HG03439 (cell line): Measurements from ENCODE around the gene CHRNA10.
"Not testable (repeated sequence)": the region's sequence is repeated elsewhere in the genome, so short reads cannot be mapped to it uniquely, and the experiment has no call there.

Experiments
- ATAC-seq: cut with Tn5 transposase; IDR thresholded peaks from one replicate; pipeline ENCODE4 v1.9.1; 2021; ENCODE audit warnings: mild to moderate bottlenecking, moderate library complexity; ENCODE audit not compliant: unreplicated experiment

Gene CHRNA10

DNA sequence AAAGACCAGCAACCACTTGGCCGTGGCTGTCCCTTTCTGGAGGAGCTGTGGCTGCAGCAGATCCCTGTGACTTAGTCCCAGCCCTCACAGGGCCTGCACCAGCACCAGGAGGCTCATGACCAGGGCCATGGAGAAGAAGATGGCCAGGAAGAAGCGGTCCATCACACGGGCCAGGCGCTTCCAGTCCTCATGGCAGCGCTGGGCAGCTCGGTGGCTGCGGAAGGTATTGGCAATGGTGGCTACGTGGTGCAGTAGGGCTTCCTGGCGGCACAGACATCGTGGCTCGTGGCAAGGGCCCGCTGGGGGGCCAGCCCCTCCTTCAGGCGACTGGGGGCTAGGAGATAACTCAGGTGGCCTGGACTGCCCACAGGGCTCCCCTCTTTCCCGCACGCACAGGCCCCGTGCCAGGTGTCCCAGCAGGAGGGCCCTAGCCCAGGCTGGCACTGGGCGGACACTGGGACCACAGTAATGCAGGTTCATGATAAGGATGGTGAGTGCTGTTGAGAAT lies 5.1 kb downstream of the CHRNA10 start:
- ATAC-seq, result no peak

DNA sequence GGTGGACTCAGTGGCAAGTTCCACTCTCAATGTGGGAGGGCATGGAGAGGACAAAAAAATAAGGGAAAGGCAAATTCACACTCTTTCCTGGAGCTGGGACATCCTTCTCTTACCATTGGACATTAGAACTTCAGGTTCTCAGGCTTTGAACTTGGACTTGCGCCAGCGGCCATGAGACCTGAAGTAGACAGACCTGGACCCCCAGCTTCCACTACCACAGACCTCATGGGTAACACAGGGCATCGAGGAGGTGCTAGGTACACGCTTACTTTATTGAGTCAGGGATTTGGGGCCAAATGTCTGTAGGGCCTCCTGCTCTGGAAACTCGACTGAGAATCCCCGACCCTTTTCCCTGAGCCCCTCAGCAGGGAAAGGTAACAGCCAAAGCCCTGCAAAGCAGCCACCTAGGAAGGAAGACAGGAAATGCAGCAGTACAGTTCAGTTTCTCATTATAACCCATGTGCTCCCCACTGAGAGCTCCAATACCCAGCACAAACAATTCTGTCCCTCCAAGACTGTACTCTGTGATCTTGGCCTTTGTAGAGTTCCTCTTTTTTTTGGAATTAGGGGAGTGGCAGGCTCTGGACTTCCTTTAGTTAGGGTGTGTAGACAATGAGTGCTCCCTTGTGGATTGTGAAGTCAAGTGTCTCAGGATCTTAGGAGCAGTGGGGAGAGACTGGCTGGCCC lies 5.7 kb downstream of the CHRNA10 start:
- ATAC-seq, result no peak

- no peak for ATAC-seq
These were observed 7.1 kb downstream of the CHRNA10 start for GRCh38 chr11:3664032-3664630.

DNA sequence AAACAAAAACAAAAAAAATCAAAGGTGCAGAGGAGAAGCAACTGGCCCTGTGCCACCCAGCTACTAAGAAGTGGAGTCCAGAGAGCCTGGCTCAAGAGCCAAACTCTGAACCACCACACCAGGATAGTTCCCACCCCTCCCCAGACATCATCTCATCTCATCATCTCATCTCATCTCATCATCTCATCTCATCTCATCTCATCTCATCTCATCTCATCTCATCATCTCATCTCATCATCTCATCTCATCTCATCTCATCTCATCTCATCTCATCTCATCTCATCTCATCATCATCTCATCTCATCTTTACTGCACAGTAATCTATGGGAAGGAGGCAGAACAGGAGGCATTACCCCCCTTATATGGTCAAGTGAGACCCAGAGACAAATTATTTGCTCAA lies 8.3 kb downstream of the CHRNA10 start:
- ATAC-seq, result no peak

DNA sequence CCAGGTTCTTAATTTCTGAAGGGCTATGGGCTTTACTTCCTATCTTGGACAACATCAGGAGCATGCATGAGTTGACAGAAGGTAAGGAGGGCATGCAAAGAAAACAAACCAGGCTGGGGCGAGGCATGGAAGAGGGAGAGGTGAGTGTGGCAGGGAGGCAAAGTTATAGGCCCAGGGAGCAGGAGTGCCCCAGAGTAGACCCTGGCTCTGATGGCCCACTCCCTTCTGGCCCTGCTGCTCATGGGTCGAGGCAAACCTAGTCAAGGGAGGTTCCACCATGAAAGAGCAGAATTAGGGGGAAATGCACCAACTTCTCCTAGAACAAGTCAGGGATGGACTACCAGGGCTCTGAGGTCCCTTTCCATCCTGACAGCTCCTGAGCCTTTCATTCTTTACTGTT lies 10.2 kb downstream of the CHRNA10 start:
- no peak for ATAC-seq

- ATAC-seq, result no peak
These were observed 11.3 kb downstream of the CHRNA10 start for GRCh38 chr11:3659595-3660515.

DNA sequence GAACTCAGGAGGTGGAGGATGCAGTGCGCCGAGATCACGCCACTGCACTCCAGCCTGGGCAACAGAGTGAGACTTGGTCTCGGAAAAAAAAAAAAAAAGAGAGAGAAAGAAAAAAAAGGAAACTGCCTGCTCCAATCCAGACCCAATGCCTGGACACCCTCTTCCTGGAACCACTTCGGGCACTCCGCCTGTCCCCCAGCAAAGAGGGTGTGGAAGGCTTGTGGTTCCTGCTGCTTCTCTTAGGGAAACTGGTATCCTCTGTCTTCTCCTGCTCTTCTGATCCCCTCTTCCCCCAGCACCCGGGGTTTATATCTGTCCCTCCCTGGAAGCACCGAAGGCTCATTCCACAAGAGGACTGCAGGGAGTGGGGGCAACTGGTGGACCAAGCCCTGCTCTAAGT lies 12.9 kb downstream of the CHRNA10 start:
- ATAC-seq, result no peak

GRCh38 chr11:3657331-3657730 lies 13.9 kb downstream of the CHRNA10 start:
- not testable (repeated sequence) for ATAC-seq

DNA sequence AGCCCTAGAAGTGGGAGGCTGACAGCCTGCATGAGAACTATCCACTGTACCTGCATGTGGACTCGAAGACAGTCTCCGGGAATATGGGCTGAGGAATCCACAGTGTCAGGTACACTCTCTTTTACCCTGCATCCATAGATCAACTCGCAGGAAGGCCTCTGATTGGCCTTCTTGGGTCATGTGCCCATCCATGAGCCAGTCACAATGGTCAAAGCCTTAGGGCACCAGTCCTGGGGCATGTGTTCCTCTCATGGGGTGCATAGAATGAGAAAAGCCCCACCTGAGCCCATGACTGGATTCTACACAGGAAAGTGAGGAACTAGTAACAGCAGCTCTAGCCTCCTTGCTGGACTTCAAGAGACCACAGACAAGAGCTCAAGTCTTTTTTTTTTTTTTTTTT lies 15.6 kb downstream of the CHRNA10 start:
- no peak for ATAC-seq

DNA sequence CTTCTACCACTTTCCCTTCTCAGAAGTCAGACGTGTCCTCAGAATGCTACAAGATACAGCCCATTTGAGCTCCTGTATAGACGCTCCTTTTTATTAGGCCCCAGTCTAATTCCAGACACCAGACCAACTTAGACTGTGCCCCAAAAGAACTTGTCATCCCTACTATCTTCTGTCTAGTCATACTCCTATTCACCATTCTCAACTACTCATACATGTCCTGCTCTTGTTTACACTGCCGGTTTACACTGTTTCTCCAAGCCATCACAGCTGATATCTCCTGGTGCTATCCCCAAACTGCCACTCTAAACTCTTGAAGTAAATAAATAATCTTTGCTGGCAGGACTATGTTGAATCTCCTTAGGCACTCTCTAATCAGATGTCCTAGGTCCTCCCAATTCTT lies 18.7 kb downstream of the CHRNA10 start:
- ATAC-seq, result not testable (repeated sequence)

DNA sequence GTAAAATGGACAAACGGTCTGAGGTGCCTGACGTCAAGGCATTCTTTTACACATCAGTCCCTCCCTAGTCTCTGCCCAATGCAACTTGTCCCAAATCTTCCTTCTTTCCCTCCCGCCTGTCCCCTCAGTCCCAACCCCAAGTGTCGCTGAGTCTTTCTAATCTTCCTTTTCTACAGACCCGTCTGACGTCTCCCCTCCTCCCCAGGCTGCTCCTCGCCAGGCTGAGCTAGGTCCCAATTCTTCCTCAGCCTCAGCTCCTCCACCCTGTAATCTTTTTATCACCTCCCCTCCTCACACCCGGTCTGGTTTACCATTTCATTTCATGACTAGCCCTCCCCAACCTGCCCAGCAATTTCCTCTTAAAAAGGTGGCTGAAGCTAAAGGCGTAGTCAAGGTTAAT lies 21.8 kb downstream of the CHRNA10 start:
- not testable (repeated sequence) for ATAC-seq

DNA sequence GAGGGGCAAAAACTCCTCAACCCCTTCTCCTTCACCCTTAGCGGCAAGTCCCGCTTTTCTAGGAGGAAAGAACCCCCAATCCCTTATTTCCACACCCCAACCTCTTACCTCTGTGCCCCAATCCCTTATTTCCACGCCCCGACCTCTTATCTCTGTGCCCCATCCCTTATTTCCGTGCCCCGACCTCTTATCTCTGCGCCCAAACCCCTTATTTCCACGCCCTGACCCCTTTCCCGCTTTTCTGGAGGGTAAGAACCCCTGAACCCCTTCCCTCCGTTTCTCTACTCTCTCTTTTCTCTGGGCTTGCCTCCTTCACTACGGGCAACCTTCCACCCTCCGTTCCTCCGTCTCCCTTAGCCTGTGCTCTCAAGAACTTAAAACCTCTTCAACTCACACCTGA lies 22.3 kb downstream of the CHRNA10 start:
- not testable (repeated sequence) for ATAC-seq

DNA sequence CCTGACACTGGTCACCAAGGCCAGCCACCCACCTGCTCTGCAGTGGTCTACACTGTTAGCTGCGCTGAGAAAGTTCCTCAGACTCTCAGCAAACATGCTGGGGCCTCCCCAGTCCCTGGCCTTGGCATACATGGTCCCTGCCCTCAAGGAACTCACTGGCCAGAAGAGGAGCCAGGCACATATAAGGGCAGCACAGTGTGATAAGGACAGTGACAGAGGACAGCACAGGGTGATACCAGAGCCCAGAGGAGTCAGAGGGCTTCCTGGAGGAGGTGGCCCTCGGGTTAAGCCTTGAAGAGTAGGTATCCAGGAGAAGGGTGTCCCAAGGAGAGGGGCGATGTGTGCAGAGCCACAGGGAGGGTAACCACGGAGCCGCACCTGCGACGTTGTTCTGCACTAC lies 25.6 kb downstream of the CHRNA10 start:
- no peak for ATAC-seq

- no peak for ATAC-seq
These were observed 26.4 kb downstream of the CHRNA10 start, which contains the start of gene ART1 for GRCh38 chr11:3644817-3645235. Gene ART1, plus strand, starts transcription at chr11:3645128. Its CDS starts 14,086 bp downstream, at chr11:3659214.

DNA sequence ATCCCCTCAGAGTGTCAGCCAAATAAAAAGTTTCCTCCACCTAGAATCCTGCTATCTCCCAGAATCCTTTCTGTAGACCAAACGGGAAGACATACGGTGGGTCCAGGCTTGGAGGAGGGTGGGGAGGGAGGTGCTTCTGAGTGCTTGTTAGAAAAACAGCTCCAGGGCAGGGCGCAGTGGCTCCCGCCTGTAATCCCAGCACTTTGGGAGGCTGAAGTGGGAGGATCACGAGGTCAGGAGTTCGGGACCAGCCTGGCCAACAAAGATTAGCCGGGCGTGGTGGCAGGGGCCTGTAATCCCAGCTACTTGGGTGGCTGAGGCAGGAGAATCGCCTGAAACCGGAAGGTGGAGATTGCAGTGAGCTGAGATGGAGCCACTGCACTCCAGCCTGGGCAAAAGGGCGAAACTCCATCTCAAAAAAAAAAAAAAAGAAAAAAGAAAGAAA lies 28.1 kb downstream of the CHRNA10 start:
- not testable (repeated sequence) for ATAC-seq

- no peak for ATAC-seq
These were observed 28.9 kb downstream of the CHRNA10 start for GRCh38 chr11:3642071-3642951.

DNA sequence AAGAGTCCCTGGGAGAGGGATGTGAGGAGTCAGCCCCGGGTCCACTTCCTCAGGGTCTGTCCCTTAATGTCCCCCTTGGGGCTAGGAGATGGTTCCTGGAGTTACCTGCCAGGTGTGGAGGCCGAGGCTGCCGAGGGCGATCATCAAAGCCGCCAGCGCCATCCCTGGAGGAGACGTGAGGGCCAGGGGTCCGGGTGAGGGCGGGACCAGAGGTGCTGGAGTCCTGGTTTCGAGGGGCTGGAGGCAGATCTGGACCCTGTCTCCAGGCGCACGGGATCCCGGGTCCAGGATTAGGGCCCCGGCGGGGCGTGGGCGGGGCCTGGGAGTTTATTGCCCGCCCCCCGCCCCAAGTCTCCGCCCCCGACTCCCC lies 29.5 kb downstream of the CHRNA10 start, which contains the start of gene ART5:
Gene ART5 (minus strand): TSS at position 292 of the 370 bp plus-strand sequence. CDS start 130 bp downstream, at position 162.
- ATAC-seq, result no peak

DNA sequence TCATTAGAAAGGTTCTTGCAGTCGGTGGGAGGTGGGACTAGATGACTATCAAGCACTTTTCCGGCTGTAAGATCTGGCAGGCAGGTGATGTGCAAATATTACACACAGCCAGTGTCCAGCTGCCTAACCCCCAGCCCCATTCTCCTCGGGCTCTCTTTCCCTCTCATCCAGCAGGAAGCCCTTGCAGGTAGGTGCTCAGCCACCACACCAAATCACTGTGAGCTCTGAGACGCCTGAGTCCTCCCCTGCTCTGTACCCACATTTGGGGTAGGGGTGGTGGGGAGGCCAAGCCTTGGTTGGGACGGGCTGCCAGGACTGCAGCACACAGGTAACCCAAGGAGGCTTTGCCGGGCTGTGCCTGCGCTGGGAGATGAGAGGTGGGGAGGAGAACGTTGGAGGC lies 30.0 kb downstream of the CHRNA10 start:
- ATAC-seq, result no peak

GRCh38 chr11:3639841-3640240 lies 31.3 kb downstream of the CHRNA10 start:
- no peak for ATAC-seq

GRCh38 chr11:3638513-3638912 lies 32.7 kb downstream of the CHRNA10 start:
- no peak for ATAC-seq
